Activated naive CD4-positive, alpha-beta T cell treated with anti-CD3 and anti-CD28 coated beads for 36 hours (primary cell): ENCODE data around the gene PER2. TPM values are rescaled to one million over a fixed set of nuclear protein-coding genes. Genes with fewer than 3 reads are reported as not detected.
"Not testable (repeated sequence)": the region's sequence is repeated elsewhere in the genome, so short reads cannot be mapped to it uniquely, and the experiment has no call there.

Experiments
- CTCF ChIA-PET: fragments of 350-600 bp; sonication (Branson Sonifier 250); formaldehyde crosslinking; loops from one replicate; lab custom pipeline; 2021; ENCODE audit warnings: antibody characterized with exemption; lab: Charles Lee
- DNase-seq: peaks from one replicate; pipeline ENCODE4 v3.0.0-alpha.2; 2020
- H3K27ac Mint-ChIP-seq: one replicate; pipeline ENCODE4 v1.8.0; 2021; ENCODE audit warnings: mild to moderate bottlenecking, mixed read lengths
- H3K27me3 Mint-ChIP-seq: one replicate; pipeline ENCODE4 v1.8.0; 2021; ENCODE audit warnings: low read depth, mixed read lengths
- H3K36me3 Mint-ChIP-seq: one replicate; pipeline ENCODE4 v1.8.0; 2021; ENCODE audit warnings: low read depth, mixed read lengths
- H3K4me1 Mint-ChIP-seq: one replicate; pipeline ENCODE4 v1.8.0; 2021; ENCODE audit warnings: low read depth, mixed read lengths
- H3K4me3 Mint-ChIP-seq: one replicate; pipeline ENCODE4 v1.8.0; 2021; ENCODE audit warnings: mild to moderate bottlenecking, moderate library complexity, mixed read lengths
- H3K9me3 Mint-ChIP-seq: one replicate; pipeline ENCODE4 v1.8.0; 2021; ENCODE audit warnings: mixed read lengths
- intact Hi-C: fragments of 100-400 bp; cut with micrococcal nuclease; formaldehyde crosslinking; loops from one replicate; pipeline ENCODE4 v1.15.1; 2023
- total RNA-seq, 2 experiments: library from RNA; stranded (reverse); gene quantifications; one replicate each; pipeline ENCODE4 v1.2.3, GENCODE V29; 2021

Gene PER2, protein sequence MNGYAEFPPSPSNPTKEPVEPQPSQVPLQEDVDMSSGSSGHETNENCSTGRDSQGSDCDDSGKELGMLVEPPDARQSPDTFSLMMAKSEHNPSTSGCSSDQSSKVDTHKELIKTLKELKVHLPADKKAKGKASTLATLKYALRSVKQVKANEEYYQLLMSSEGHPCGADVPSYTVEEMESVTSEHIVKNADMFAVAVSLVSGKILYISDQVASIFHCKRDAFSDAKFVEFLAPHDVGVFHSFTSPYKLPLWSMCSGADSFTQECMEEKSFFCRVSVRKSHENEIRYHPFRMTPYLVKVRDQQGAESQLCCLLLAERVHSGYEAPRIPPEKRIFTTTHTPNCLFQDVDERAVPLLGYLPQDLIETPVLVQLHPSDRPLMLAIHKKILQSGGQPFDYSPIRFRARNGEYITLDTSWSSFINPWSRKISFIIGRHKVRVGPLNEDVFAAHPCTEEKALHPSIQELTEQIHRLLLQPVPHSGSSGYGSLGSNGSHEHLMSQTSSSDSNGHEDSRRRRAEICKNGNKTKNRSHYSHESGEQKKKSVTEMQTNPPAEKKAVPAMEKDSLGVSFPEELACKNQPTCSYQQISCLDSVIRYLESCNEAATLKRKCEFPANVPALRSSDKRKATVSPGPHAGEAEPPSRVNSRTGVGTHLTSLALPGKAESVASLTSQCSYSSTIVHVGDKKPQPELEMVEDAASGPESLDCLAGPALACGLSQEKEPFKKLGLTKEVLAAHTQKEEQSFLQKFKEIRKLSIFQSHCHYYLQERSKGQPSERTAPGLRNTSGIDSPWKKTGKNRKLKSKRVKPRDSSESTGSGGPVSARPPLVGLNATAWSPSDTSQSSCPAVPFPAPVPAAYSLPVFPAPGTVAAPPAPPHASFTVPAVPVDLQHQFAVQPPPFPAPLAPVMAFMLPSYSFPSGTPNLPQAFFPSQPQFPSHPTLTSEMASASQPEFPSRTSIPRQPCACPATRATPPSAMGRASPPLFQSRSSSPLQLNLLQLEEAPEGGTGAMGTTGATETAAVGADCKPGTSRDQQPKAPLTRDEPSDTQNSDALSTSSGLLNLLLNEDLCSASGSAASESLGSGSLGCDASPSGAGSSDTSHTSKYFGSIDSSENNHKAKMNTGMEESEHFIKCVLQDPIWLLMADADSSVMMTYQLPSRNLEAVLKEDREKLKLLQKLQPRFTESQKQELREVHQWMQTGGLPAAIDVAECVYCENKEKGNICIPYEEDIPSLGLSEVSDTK (N-terminal part only)
- 1 to 10 TPM; 7.1 to 7.8 TPM for total RNA-seq

- peaks cover 42% of the 10 kb centered on the region for H3K4me1 Mint-ChIP-seq
- CTCF ChIA-PET, result no interaction called here
- H3K9me3 Mint-ChIP-seq, result no peaks in the 10 kb centered on the region
- DNase-seq, result peak; percentile 63
- intact Hi-C loops, result loop anchor here (1.0 to 5.0 kb wide), 10 partner anchors 32 to 616 kb away; partner anchors contain the start of genes ASB1, HES6, ILKAP and SCLY
- peak within 1 kb of the TSS; percentile 85 for H3K27ac Mint-ChIP-seq
- peak within 1 kb of the TSS; percentile 89 for H3K4me3 Mint-ChIP-seq
- H3K36me3 Mint-ChIP-seq, result no peaks in the 10 kb centered on the region
- H3K27me3 Mint-ChIP-seq, result no peaks in the 10 kb centered on the region
Observed at GRCh38 chr2:238287737-238288649, at the start of gene PER2. Gene PER2, minus strand, starts transcription at chr2:238288610. Its CDS starts 10,674 bp downstream, at chr2:238277936.

DNA sequence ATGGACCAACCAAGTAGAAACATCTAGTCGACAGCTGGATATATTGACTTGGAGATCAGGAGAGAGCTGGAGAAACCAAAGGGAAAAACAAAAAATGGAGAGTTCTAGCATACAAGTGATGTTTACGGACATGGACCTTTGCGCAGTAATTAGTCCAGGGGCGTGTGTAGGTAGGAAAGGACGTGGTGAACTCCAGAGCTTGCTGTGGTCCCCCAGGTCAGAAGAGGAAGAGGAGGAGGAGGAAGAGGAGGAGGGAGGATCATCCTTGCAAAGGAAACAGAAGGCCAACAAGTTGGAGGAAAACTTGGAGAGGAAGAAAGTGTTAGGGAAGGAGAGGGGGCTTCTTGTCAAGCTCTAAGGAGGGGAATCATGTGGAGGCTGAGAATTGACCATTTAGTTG lies 49.4 kb upstream of the PER2 start:
- CTCF ChIA-PET, result no interaction called here
- Mint-ChIP-seq H3K4me3 (no peak overlapping the region), H3K4me1 (no peaks in the 10 kb centered on the region)

DNA sequence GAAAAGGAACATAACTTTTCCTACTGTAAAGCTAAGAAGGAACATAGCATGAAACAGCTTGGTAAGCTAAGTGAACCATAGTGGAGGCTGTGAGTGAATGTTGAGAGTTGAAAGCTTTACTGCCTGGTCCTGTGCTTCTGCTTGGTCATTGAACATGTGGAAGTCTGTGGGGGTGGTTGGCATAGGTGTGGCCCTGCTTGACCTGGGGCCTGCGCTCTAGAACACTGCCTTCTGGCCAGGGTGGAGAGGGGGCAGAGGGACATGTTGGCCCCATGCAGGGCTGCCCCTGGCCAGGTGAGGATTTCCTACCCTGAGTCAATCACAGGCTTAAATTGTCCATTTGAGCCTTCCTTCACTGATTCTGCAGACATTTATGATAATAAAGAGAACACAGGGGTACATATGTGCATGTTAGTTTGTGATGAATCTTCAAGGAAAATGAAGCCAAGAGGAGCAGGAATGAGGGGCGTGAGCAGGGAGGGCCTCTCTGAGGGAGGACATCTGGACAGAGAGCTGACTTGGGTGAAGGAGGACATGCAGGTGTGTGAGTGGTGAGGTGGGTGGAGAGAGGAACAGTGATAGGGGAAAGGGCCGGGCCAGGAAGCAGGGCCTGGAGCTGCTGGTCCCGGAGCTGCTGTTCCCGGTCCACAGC lies 48.5 kb upstream of the PER2 start:
- no peaks in the 10 kb centered on the region for H3K4me1 Mint-ChIP-seq
- intact Hi-C loops, result no loop called here
- CTCF ChIA-PET, result no interaction called here
- no peaks in the 10 kb centered on the region for H3K36me3 Mint-ChIP-seq
- no peaks in the 10 kb centered on the region for H3K9me3 Mint-ChIP-seq
- no peak overlapping the region for H3K27ac Mint-ChIP-seq
- no peak overlapping the region for H3K4me3 Mint-ChIP-seq
- H3K27me3 Mint-ChIP-seq, result no peaks in the 10 kb centered on the region
- no peak for DNase-seq

More for the DNA sequence above, 49.4 kb upstream of the PER2 start:
- no peak for DNase-seq
- intact Hi-C loops, result no loop called here
- Mint-ChIP-seq H3K27me3 (no peaks in the 10 kb centered on the region), H3K27ac (no peak overlapping the region), H3K36me3 (no peaks in the 10 kb centered on the region), H3K9me3 (no peaks in the 10 kb centered on the region)

- intact Hi-C loops, result no loop called here
- CTCF ChIA-PET, result interaction anchor here (0.6 kb wide), 1 partner anchor 106 kb away, joined by 4 read pairs; no protein-coding TSS in a partner anchor
- Mint-ChIP-seq H3K4me3 (no peak overlapping the region), H3K27me3 (no peaks in the 10 kb centered on the region), H3K27ac (no peak overlapping the region), H3K4me1 (no peaks in the 10 kb centered on the region), H3K9me3 (no peaks in the 10 kb centered on the region), H3K36me3 (no peaks in the 10 kb centered on the region)
- DNase-seq, result no peak
Observed at GRCh38 chr2:238336151-238336550, 47.7 kb upstream of the PER2 start.

DNA sequence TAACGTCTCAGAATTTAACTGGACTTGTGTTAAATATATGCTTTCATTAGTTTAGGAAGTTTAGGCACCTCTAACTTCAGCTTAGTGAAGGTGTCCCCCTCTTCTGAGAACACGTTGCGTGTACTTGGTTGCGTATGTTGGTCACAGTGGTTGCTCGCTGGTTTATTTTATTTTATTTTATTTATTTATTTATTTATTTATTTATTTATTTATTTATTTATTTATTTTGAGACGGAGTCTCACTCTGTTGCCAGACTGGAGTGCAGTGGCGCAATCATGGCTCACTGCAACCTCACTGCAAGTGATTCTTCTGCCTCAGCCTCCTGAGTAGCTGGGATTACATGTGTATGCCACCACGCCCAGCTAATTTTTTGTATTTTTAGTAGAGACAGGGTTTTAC lies 47.2 kb upstream of the PER2 start:
- intact Hi-C loops, result not testable (repeated sequence)

GRCh38 chr2:238334885-238335284 lies 46.5 kb upstream of the PER2 start:
- no peak for DNase-seq
- Mint-ChIP-seq H3K4me1 (no peaks in the 10 kb centered on the region), H3K27ac (no peak overlapping the region), H3K4me3 (no peak overlapping the region), H3K27me3 (no peaks in the 10 kb centered on the region), H3K36me3 (no peaks in the 10 kb centered on the region), H3K9me3 (no peaks in the 10 kb centered on the region)
- intact Hi-C loops, result no loop called here
- CTCF ChIA-PET, result no interaction called here

More for the DNA sequence above, 47.2 kb upstream of the PER2 start:
- CTCF ChIA-PET, result interaction anchor here (0.6 kb wide), 1 partner anchor 107 kb away, joined by 4 read pairs; no protein-coding TSS in a partner anchor
- not testable (repeated sequence) for H3K36me3 Mint-ChIP-seq, DNase-seq, H3K27ac Mint-ChIP-seq, H3K4me3 Mint-ChIP-seq, H3K4me1 Mint-ChIP-seq, H3K27me3 Mint-ChIP-seq, H3K9me3 Mint-ChIP-seq

DNA sequence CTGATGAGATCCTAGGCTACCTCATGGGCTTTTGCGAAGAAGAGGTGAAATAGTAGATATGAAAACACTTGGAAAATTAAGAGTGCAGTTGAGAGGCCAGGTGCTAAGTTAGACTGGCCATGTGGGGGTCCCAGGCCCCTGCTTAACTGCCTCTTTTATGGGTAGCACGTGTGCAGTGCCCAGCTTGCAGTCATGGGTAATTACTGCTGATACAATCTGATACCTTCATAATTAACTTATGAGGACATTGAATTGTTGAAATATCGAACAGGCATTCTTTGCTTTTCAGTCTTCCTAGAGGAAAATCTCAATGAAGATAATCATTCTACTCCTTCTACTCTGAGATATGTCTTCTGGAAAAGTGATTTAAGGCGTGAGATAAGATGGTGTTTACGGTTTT lies 43.5 kb upstream of the PER2 start:
- Mint-ChIP-seq H3K36me3 (peaks cover 12% of the 10 kb centered on the region), H3K9me3 (no peaks in the 10 kb centered on the region), H3K27me3 (no peaks in the 10 kb centered on the region), H3K4me3 (no peak overlapping the region), H3K27ac (no peak overlapping the region), H3K4me1 (no peaks in the 10 kb centered on the region)
- intact Hi-C loops, result no loop called here
- DNase-seq, result no peak
- CTCF ChIA-PET, result no interaction called here

DNA sequence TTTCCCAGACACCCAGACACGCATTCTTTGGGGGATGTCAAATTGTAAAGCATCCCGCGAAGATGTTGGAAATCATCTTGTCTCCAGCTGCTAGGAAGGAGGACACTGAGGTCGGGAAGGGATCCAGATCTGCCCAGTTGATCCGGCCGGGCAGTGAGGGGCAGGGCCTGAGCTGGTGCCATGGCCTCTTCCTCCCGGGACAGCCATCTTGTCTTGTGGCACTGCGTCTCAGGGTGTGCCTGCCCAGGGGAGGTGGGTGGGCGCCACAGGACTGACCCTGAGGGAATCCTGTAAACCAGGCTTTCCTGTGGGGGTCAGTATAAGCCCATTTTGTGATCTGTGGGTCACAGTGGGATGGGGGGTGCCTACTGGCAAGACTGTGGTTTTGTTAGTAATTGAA lies 42.0 kb upstream of the PER2 start:
- DNase-seq, result no peak
- no peaks in the 10 kb centered on the region for H3K27me3 Mint-ChIP-seq
- peaks cover under 1% of the 10 kb centered on the region for H3K4me1 Mint-ChIP-seq
- H3K36me3 Mint-ChIP-seq, result peaks cover 14% of the 10 kb centered on the region
- no peak overlapping the region for H3K4me3 Mint-ChIP-seq
- CTCF ChIA-PET, result no interaction called here
- H3K9me3 Mint-ChIP-seq, result no peaks in the 10 kb centered on the region
- no peak overlapping the region for H3K27ac Mint-ChIP-seq
- intact Hi-C loops, result no loop called here

DNA sequence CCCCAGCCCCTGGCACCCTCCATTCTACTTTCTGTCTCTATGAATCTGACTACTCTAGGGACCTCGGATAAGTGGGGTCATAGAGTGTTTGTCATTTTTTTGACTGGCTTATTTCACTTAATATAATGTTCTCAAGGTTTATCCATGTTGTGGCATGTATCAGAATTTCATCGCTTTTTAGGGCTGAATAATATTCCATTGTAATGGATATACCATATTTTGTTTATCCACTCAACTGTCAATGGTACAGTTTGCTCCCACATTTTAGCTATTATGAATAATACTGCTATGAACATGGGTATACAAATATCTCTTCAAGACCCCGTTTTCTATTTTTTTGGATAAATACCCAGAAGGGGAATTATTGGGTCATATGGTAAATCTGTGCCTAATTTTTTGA lies 39.3 kb upstream of the PER2 start:
- Mint-ChIP-seq H3K27me3 (no peaks in the 10 kb centered on the region), H3K27ac (no peak overlapping the region), H3K4me1 (peaks cover 2% of the 10 kb centered on the region), H3K36me3 (peaks cover 17% of the 10 kb centered on the region), H3K4me3 (no peak overlapping the region), H3K9me3 (no peaks in the 10 kb centered on the region)
- DNase-seq, result no peak
- CTCF ChIA-PET, result no interaction called here
- intact Hi-C loops, result no loop called here

- intact Hi-C loops, result no loop called here
- no peak overlapping the region for H3K27ac Mint-ChIP-seq
- peaks cover 5% of the 10 kb centered on the region for H3K4me1 Mint-ChIP-seq
- no peaks in the 10 kb centered on the region for H3K9me3 Mint-ChIP-seq
- H3K36me3 Mint-ChIP-seq, result peaks cover 17% of the 10 kb centered on the region
- no peak overlapping the region for H3K4me3 Mint-ChIP-seq
- CTCF ChIA-PET, result no interaction called here
- DNase-seq, result no peak
- no peaks in the 10 kb centered on the region for H3K27me3 Mint-ChIP-seq
Observed at GRCh38 chr2:238326801-238327365, 38.5 kb upstream of the PER2 start.

DNA sequence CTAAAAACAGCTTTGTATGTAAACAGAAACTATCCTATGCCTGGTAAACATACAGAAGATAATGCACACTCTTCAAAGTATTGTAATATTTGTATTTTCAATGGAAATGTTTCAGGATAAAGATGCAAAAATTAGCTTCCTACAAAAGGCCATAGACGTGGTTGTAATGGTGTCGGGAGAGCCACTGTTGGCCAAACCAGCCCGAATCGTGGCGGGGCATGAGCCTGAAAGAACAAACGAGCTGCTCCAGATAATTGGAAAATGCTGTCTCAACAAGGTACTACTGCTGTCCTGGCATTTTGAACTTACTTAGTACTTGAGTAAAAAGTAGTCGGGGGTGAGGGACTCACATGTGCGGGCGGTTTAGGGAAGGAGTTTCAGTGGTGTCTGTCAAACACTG lies 37.3 kb upstream of the PER2 start:
- H3K36me3 Mint-ChIP-seq, result peaks cover 17% of the 10 kb centered on the region
- no peak overlapping the region for H3K27ac Mint-ChIP-seq
- no peaks in the 10 kb centered on the region for H3K27me3 Mint-ChIP-seq
- H3K9me3 Mint-ChIP-seq, result no peaks in the 10 kb centered on the region
- DNase-seq, result no peak
- intact Hi-C loops, result no loop called here
- peaks cover 14% of the 10 kb centered on the region for H3K4me1 Mint-ChIP-seq
- no peak overlapping the region for H3K4me3 Mint-ChIP-seq
- CTCF ChIA-PET, result interaction anchor here (0.6 kb wide), 1 partner anchor 14 kb away, joined by 3 read pairs; no protein-coding TSS in a partner anchor
